K562 (cell line): ENCODE results near the gene HNRNPU. TPM values are rescaled to one million over a fixed set of nuclear protein-coding genes. Genes with fewer than 3 reads are reported as not detected.

Experiments
- ATF4 ChIP-seq: fragments of 450-650 bp; formaldehyde crosslinking; IDR thresholded peaks from 2 replicates; pipeline ENCODE4 v1.4.0; 2022; ENCODE audit warnings: mild to moderate bottlenecking, moderate library complexity
- CCNT2 ChIP-seq: IDR thresholded peaks from 2 replicates; pipeline ENCODE4 v1.6.1; 2011; ENCODE audit warnings: borderline replicate concordance, low read depth, mild to moderate bottlenecking, moderate library complexity, mixed read lengths, low read length; ENCODE audit not compliant: insufficient read length; ENCODE audit errors: extremely low read depth
- FOXA3 ChIP-seq, 2 experiments: fragments of 450-650 bp in 1 of 2; sonication (generic) in 1 of 2; formaldehyde crosslinking; IDR thresholded peaks in 1 of 2; conservative IDR thresholded peaks in 1 of 2; 2 replicates each; pipeline versions ENCODE4 v1.4.0 to v1.8.0; 2020 to 2022; ENCODE audit warnings: mild to moderate bottlenecking in 2 of 2, missing genetic modification reagents in 1 of 2
- IRF1 ChIP-seq: sonication (generic); formaldehyde crosslinking; IDR thresholded peaks from 2 replicates; pipeline ENCODE4 v1.8.0; 2022; ENCODE audit warnings: missing genetic modification reagents, mild to moderate bottlenecking, borderline replicate concordance
- MXI1 ChIP-seq: IDR thresholded peaks from 2 replicates; pipeline ENCODE4 v1.6.1; 2011; ENCODE audit warnings: low read depth, mild to moderate bottlenecking, improper control_type of control experiment, low read length
- PHF8 ChIP-seq: fragments of 200-600 bp; sonication (generic); IDR thresholded peaks from 2 replicates; pipeline ENCODE4 v1.6.1; 2012; ENCODE audit warnings: mixed run types, mild to moderate bottlenecking, inconsistent platforms, low read length, moderate library complexity, borderline replicate concordance
- VEZF1 ChIP-seq: fragments of 200-800 bp; sonication (Bioruptor generic); IDR thresholded peaks from 2 replicates; pipeline ENCODE4 v1.6.1; 2017; ENCODE audit warnings: missing genetic modification characterization, missing compliant biosample characterization
- ZBTB12 ChIP-seq: fragments of 250-450 bp; sonication (Bioruptor Pico); IDR thresholded peaks from 2 replicates; pipeline ENCODE4 v1.4.0; 2020
- ZC3H11A ChIP-seq: IDR thresholded peaks from 2 replicates; pipeline ENCODE4 v1.6.1; 2012; ENCODE audit warnings: low read depth, low read length, improper control_type of control experiment
- ZFP30 ChIP-seq: fragments of 250-450 bp; sonication (Bioruptor Pico); IDR thresholded peaks from 2 replicates; pipeline ENCODE4 v1.8.0; 2022; ENCODE audit warnings: moderate library complexity, mild to moderate bottlenecking, inconsistent platforms, borderline replicate concordance
- polyA plus RNA-seq, 8 experiments: library from polyadenylated mRNA; depleted of rRNA in 4 of 8; stranded (reverse) in 5 of 8; unstranded in 3 of 8; fragments of >200 nt; fragmentation: Nextera tagmentation in 2 of 8; fragmentation: Illumina TruSeq in 1 of 8; extraction: Ambion mirVana in 2 of 8; extraction: Trizol in 1 of 8; gene quantifications; 2 replicates each; pipeline versions ENCODE4 v1.2.1 to v1.2.3, GENCODE V29; 2011 to 2014; ENCODE audit warnings: inconsistent platforms in 1 of 8, missing spikeins in 1 of 8
- total RNA-seq, 7 experiments: library from RNA; depleted of rRNA in 6 of 7; stranded (reverse); fragments of >200 nt in 6 of 7; fragmentation: Illumina TruSeq in 2 of 7; extraction: Trizol in 2 of 7; gene quantifications; 2 replicates each; pipeline versions ENCODE4 v1.2.1 to v1.2.3, GENCODE V29; 2011 to 2021; ENCODE audit warnings: low replicate concordance in 1 of 7
- TF ChIP-seq, protein P1 (sequence below), 2 experiments: fragments of 450-650 bp in 1 of 2; IDR thresholded peaks; 2 replicates each; pipeline ENCODE4 v1.6.1; 2011 to 2017; ENCODE audit warnings: low read depth in 2 of 2, antibody characterized with exemption in 1 of 2, borderline replicate concordance in 1 of 2, low read length in 1 of 2, mild to moderate bottlenecking in 1 of 2, mixed read lengths in 1 of 2; ENCODE audit not compliant: control insufficient read depth in 1 of 2
- TF ChIP-seq, protein P2 (sequence below): fragments of 450-650 bp; formaldehyde crosslinking; IDR thresholded peaks from 2 replicates; pipeline ENCODE4 v1.4.0; 2020; ENCODE audit warnings: mild to moderate bottlenecking, moderate library complexity

HNRNPU gene
- total and polyA plus RNA-seq, 9 of the 15 experiments (the other 6 are each of a cell fraction or from before 2014, with no cell fraction given) = 159 to 777 (median 577) TPM

- TF ChIP-seq, protein P1, sequence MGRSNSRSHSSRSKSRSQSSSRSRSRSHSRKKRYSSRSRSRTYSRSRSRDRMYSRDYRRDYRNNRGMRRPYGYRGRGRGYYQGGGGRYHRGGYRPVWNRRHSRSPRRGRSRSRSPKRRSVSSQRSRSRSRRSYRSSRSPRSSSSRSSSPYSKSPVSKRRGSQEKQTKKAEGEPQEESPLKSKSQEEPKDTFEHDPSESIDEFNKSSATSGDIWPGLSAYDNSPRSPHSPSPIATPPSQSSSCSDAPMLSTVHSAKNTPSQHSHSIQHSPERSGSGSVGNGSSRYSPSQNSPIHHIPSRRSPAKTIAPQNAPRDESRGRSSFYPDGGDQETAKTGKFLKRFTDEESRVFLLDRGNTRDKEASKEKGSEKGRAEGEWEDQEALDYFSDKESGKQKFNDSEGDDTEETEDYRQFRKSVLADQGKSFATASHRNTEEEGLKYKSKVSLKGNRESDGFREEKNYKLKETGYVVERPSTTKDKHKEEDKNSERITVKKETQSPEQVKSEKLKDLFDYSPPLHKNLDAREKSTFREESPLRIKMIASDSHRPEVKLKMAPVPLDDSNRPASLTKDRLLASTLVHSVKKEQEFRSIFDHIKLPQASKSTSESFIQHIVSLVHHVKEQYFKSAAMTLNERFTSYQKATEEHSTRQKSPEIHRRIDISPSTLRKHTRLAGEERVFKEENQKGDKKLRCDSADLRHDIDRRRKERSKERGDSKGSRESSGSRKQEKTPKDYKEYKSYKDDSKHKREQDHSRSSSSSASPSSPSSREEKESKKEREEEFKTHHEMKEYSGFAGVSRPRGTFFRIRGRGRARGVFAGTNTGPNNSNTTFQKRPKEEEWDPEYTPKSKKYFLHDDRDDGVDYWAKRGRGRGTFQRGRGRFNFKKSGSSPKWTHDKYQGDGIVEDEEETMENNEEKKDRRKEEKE (IDR thresholded peaks at IDR 0.05; ENCODE audit: borderline replicate concordance in 1 of 2, control insufficient read depth in 1 of 2, low read depth in 2 of 2, low read length in 1 of 2) = no peak; a peak in 1 of 4 replicates
- TF ChIP-seq FOXA3 (CRISPR knock-in tag; conservative IDR thresholded peaks at IDR 0.05 in 1 of 2, IDR thresholded peaks at IDR 0.05 in 1 of 2) (no peak), ZBTB12 (CRISPR knock-in tag) (no peak), ATF4 (CRISPR knock-in tag) (peak; percentile 41), CCNT2 (peak; percentile 64), ZC3H11A (no peak), MXI1 (peak; percentile 76; the same call in 1 of the 2 replicates), IRF1 (0 out of 2 replicates have a peak, but pooled peaks have one; percentile 12), PHF8 (peak; percentile 83), VEZF1 (CRISPR knock-in tag) (peak; percentile 89), ZFP30 (no peak)
- TF ChIP-seq, protein P2, sequence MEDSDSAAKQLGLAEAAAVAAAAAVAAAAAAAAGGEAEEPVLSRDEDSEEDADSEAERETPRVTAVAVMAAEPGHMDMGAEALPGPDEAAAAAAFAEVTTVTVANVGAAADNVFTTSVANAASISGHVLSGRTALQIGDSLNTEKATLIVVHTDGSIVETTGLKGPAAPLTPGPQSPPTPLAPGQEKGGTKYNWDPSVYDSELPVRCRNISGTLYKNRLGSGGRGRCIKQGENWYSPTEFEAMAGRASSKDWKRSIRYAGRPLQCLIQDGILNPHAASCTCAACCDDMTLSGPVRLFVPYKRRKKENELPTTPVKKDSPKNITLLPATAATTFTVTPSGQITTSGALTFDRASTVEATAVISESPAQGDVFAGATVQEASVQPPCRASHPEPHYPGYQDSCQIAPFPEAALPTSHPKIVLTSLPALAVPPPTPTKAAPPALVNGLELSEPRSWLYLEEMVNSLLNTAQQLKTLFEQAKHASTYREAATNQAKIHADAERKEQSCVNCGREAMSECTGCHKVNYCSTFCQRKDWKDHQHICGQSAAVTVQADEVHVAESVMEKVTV = no peak
These were observed 28.8 kb downstream of the HNRNPU start, which contains the start of gene COX20 (continued) for GRCh38 chr1:244835276-244836134.
